GM18505 (cell line): ENCODE results near the gene LOXL1.

Experiments used
- ATAC-seq: cut with Tn5 transposase; IDR thresholded peaks from one replicate; pipeline ENCODE4 v1.9.1; 2021; ENCODE audit not compliant: unreplicated experiment
- POLR2A ChIP-seq: IDR thresholded peaks from 4 replicates; pipeline ENCODE4 v1.6.1; 2011; ENCODE audit warnings: borderline replicate concordance; ENCODE audit not compliant: insufficient read depth, insufficient read length; ENCODE audit errors: extremely low read depth

The LOXL1 gene

GRCh38 chr15:73906346-73907034, 19.8 kb upstream of the LOXL1 start:
- no peak for TF ChIP-seq POLR2A
- no peak for ATAC-seq

GRCh38 chr15:73907035-73907408, 19.2 kb upstream of the LOXL1 start:
- ATAC-seq: no peak
- no peak for TF ChIP-seq POLR2A

GRCh38 chr15:73908030-73908821, 18.0 kb upstream of the LOXL1 start:
- ATAC-seq: peak; percentile 66
- TF ChIP-seq POLR2A: no peak

- no peak for ATAC-seq
Measured at GRCh38 chr15:73908822-73909122, 17.5 kb upstream of the LOXL1 start.

GRCh38 chr15:73909651-73910050, 16.6 kb upstream of the LOXL1 start:
- no peak for TF ChIP-seq POLR2A
- ATAC-seq: no peak

More at GRCh38 chr15:73908822-73909122, 17.5 kb upstream of the LOXL1 start:
- no peak for TF ChIP-seq POLR2A

- no peak for TF ChIP-seq POLR2A
- no peak for ATAC-seq
Measured at GRCh38 chr15:73910522-73911303, 15.5 kb upstream of the LOXL1 start.

GRCh38 chr15:73912030-73912596, 14.1 kb upstream of the LOXL1 start:
- TF ChIP-seq POLR2A: no peak
- ATAC-seq: no peak

GRCh38 chr15:73914145-73914544, 12.1 kb upstream of the LOXL1 start:
- no peak for TF ChIP-seq POLR2A
- ATAC-seq: no peak

GRCh38 chr15:73915082-73915481, 11.2 kb upstream of the LOXL1 start:
- ATAC-seq: no peak
- TF ChIP-seq POLR2A: no peak

GRCh38 chr15:73918784-73919183, 7.5 kb upstream of the LOXL1 start:
- no peak for TF ChIP-seq POLR2A
- no peak for ATAC-seq

GRCh38 chr15:73919706-73920105, 6.6 kb upstream of the LOXL1 start:
- TF ChIP-seq POLR2A: no peak
- ATAC-seq: no peak

GRCh38 chr15:73921254-73921925, 4.9 kb upstream of the LOXL1 start:
- no peak for ATAC-seq
- no peak for TF ChIP-seq POLR2A
